Smooth muscle cell of the pulmonary artery (primary cell): ENCODE measurements around the gene CTCF. TPM values are rescaled to one million over a fixed set of nuclear protein-coding genes. Genes with fewer than 3 reads are reported as not detected.

Experiments
- total RNA-seq: library from RNA; depleted of rRNA; stranded (reverse); fragments of >200 nt; gene quantifications from 2 replicates; pipeline ENCODE4 v1.2.3, GENCODE V29; 2014

Gene CTCF
- 16.6 and 21.2 TPM in 2 replicates for total RNA-seq

GRCh38 chr16:67562526-67562917, at the start of gene CTCF:
Gene CTCF (plus strand): TSS chr16:67562526. CDS start chr16:67610833, 48,307 bp downstream.

GRCh38 chr16:67528222-67528869, 34.0 kb upstream of the CTCF start, which contains the start of gene RIPOR1:
Gene RIPOR1 (plus strand): TSS chr16:67528829. CDS start chr16:67538447, 9,618 bp downstream.

GRCh38 chr16:67659675-67660563, 97.6 kb downstream of the CTCF start, which contains the start of gene ACD:
Gene ACD (minus strand): TSS chr16:67660260. CDS start chr16:67660220, 40 bp downstream.

GRCh38 chr16:67660564-67661028, 98.3 kb downstream of the CTCF start, which contains the start of gene PARD6A:
Gene PARD6A (plus strand): TSS chr16:67660960. CDS start chr16:67661039, 79 bp downstream.

GRCh38 chr16:67666559-67667452, 104.5 kb downstream of the CTCF start, which contains the start of the genes C16orf86 and ENKD1:
Gene C16orf86 (plus strand): TSS chr16:67666814. CDS start chr16:67666971, 157 bp downstream.
Gene ENKD1 (minus strand): TSS chr16:67666750. CDS start chr16:67666442, 308 bp downstream.

Other genes with a start within 250 kb of the CTCF start
- under 0.01 and 0.03 TPM in 2 replicates for gene KCTD19, start 235.8 kb upstream of the CTCF start, total RNA-seq
- 0.17 TPM in 1 of 2 replicates, not detected in the other for gene LRRC36, start 235.7 kb upstream of the CTCF start, total RNA-seq
- gene TPPP3, start 169.0 kb upstream of the CTCF start, total RNA-seq, result 1.2 and 1.6 TPM in 2 replicates
- gene ZDHHC1, start 146.0 kb upstream of the CTCF start, total RNA-seq, result 8.1 and 10.5 TPM in 2 replicates
- 0.20 TPM in 1 of 2 replicates, not detected in the other for gene HSD11B2, start 131.4 kb upstream of the CTCF start, total RNA-seq
- 100 and 107 TPM in 2 replicates for gene ATP6V0D1, start 81.4 kb upstream of the CTCF start, total RNA-seq
- not detected in 2 replicates for gene AGRP, start 79.0 kb upstream of the CTCF start, total RNA-seq
- gene RIPOR1, start 33.7 kb upstream of the CTCF start, total RNA-seq, result 64.4 and 104 TPM in 2 replicates
- 0.52 and 0.83 TPM in 2 replicates for gene CARMIL2, start 82.6 kb downstream of the CTCF start, total RNA-seq
- gene ACD, start 97.7 kb downstream of the CTCF start, total RNA-seq, result 11.0 and 13.1 TPM in 2 replicates
- gene PARD6A, start 98.4 kb downstream of the CTCF start, total RNA-seq, result 2.2 and 3.0 TPM in 2 replicates
- gene ENKD1, start 104.2 kb downstream of the CTCF start, total RNA-seq, result 14.1 and 18.5 TPM in 2 replicates
- gene C16orf86, start 104.3 kb downstream of the CTCF start, total RNA-seq, result 2.7 and 3.3 TPM in 2 replicates
- 14.9 and 19.5 TPM in 2 replicates for gene GFOD2, start 156.8 kb downstream of the CTCF start, total RNA-seq
- gene RANBP10, start 244.0 kb downstream of the CTCF start, total RNA-seq, result 7.8 and 7.9 TPM in 2 replicates
- gene TSNAXIP1, start 244.4 kb downstream of the CTCF start, total RNA-seq, result 0.78 and 1.0 TPM in 2 replicates